Mesenteric fat pad (tissue), 1 donor: ENCODE measurements around the gene ESPN. TPM values are rescaled to one million over a fixed set of nuclear protein-coding genes. Genes with fewer than 3 reads are reported as not detected.
"Not testable (repeated sequence)": the region's sequence is repeated elsewhere in the genome, so short reads cannot be mapped to it uniquely, and the experiment has no call there.

Experiments
- DNase-seq: peaks from one replicate; pipeline ENCODE4 v3.0.0-alpha.2; 2020; ENCODE audit warnings: low spot score
- total RNA-seq: library from RNA; stranded (reverse); fragmentation: NEBNext Ultra II Directional; extraction: Animal tissue kit (Norgen Biotek cat#: 25700); gene quantifications from one replicate; pipeline ENCODE4 v1.2.1, GENCODE V29; 2021
- donor health status: DM: yes; HTN: yes; CAD: no.

The ESPN gene
- total RNA-seq, 1 donor from 2014 or later = 0.80 TPM

GRCh38 chr1:6426972-6427350, 2.4 kb downstream of the ESPN start:
- no peak for DNase-seq

- no peak for DNase-seq
Measured at GRCh38 chr1:6427441-6428390, 3.1 kb downstream of the ESPN start.

- not testable (repeated sequence) for DNase-seq
Measured at GRCh38 chr1:6428453-6428852, 3.9 kb downstream of the ESPN start.

GRCh38 chr1:6429660-6430411, 5.3 kb downstream of the ESPN start:
- not testable (repeated sequence) for DNase-seq

GRCh38 chr1:6431645-6432579, 7.3 kb downstream of the ESPN start:
- DNase-seq = not testable (repeated sequence)

- no peak for DNase-seq
Measured at GRCh38 chr1:6434186-6434585, 9.6 kb downstream of the ESPN start.

- DNase-seq = no peak
Measured at GRCh38 chr1:6435129-6435528, 10.6 kb downstream of the ESPN start.

- DNase-seq = no peak
Measured at GRCh38 chr1:6435547-6435946, 11.0 kb downstream of the ESPN start.

GRCh38 chr1:6436277-6436676, 11.7 kb downstream of the ESPN start:
- not testable (repeated sequence) for DNase-seq

- not testable (repeated sequence) for DNase-seq
Measured at GRCh38 chr1:6437012-6437700, 12.6 kb downstream of the ESPN start.

GRCh38 chr1:6438047-6438525, 13.5 kb downstream of the ESPN start:
- no peak for DNase-seq

- DNase-seq = no peak
Measured at GRCh38 chr1:6440198-6441126, 15.9 kb downstream of the ESPN start.

- no peak for DNase-seq
Measured at GRCh38 chr1:6441586-6441985, 17.0 kb downstream of the ESPN start.

GRCh38 chr1:6443339-6444115, 19.0 kb downstream of the ESPN start:
- no peak for DNase-seq

GRCh38 chr1:6444377-6444776, 19.8 kb downstream of the ESPN start:
- no peak for DNase-seq

- DNase-seq = no peak
Measured at GRCh38 chr1:6445062-6445763, 20.6 kb downstream of the ESPN start.

GRCh38 chr1:6445929-6446328, 21.4 kb downstream of the ESPN start:
- DNase-seq = not testable (repeated sequence)

- DNase-seq = no peak
Measured at GRCh38 chr1:6446665-6447015, 22.1 kb downstream of the ESPN start.
